Measurements from ENCODE around the gene APPBP2.

Gene APPBP2

GRCh38 chr17:60545465-60546191, 19.6 kb upstream of the APPBP2 start:
- no peak for TF ChIP-seq ZNF274 (IDR thresholded peaks at IDR 0.05; ENCODE audit: low read depth, low read length)
- no peak overlapping the region for H3K4me3 ChIP-seq (ENCODE audit: low read length)

GRCh38 chr17:60542071-60542470, 16.0 kb upstream of the APPBP2 start:
- no peak overlapping the region for H3K4me3 ChIP-seq (ENCODE audit: low read length)
- no peak for TF ChIP-seq ZNF274 (IDR thresholded peaks at IDR 0.05; ENCODE audit: low read depth, low read length)

- no peak for TF ChIP-seq ZNF274 (IDR thresholded peaks at IDR 0.05; ENCODE audit: low read depth, low read length)
Measured at GRCh38 chr17:60540460-60540859, 14.4 kb upstream of the APPBP2 start.

GRCh38 chr17:60539807-60540206, 13.8 kb upstream of the APPBP2 start:
- no peak overlapping the region for H3K4me3 ChIP-seq (ENCODE audit: low read length)
- TF ChIP-seq ZNF274 (IDR thresholded peaks at IDR 0.05; ENCODE audit: low read depth, low read length): no peak

More at GRCh38 chr17:60540460-60540859, 14.4 kb upstream of the APPBP2 start:
- no peak overlapping the region for H3K4me3 ChIP-seq (ENCODE audit: low read length)

GRCh38 chr17:60538726-60539125, 12.7 kb upstream of the APPBP2 start:
- no peak for TF ChIP-seq ZNF274 (IDR thresholded peaks at IDR 0.05; ENCODE audit: low read depth, low read length)

GRCh38 chr17:60535382-60536279, 9.6 kb upstream of the APPBP2 start:
- no peak overlapping the region for H3K4me3 ChIP-seq (ENCODE audit: low read length)
- TF ChIP-seq ZNF274 (IDR thresholded peaks at IDR 0.05; ENCODE audit: low read depth, low read length): no peak

More at GRCh38 chr17:60538726-60539125, 12.7 kb upstream of the APPBP2 start:
- H3K4me3 ChIP-seq (ENCODE audit: low read length): no peak overlapping the region

GRCh38 chr17:60534613-60535157, 8.6 kb upstream of the APPBP2 start:
- TF ChIP-seq ZNF274 (IDR thresholded peaks at IDR 0.05; ENCODE audit: low read depth, low read length): no peak
- no peak overlapping the region for H3K4me3 ChIP-seq (ENCODE audit: low read length)

GRCh38 chr17:60534010-60534555, 8.0 kb upstream of the APPBP2 start:
- no peak overlapping the region for H3K4me3 ChIP-seq (ENCODE audit: low read length)
- no peak for TF ChIP-seq ZNF274 (IDR thresholded peaks at IDR 0.05; ENCODE audit: low read depth, low read length)

GRCh38 chr17:60529806-60530205, 3.8 kb upstream of the APPBP2 start:
- no peak overlapping the region for H3K4me3 ChIP-seq (ENCODE audit: low read length)
- TF ChIP-seq ZNF274 (IDR thresholded peaks at IDR 0.05; ENCODE audit: low read depth, low read length): no peak

GRCh38 chr17:60528828-60529227, 2.8 kb upstream of the APPBP2 start:
- no peak overlapping the region for H3K4me3 ChIP-seq (ENCODE audit: low read length)
- TF ChIP-seq ZNF274 (IDR thresholded peaks at IDR 0.05; ENCODE audit: low read depth, low read length): no peak

GRCh38 chr17:60527701-60528100, 1.7 kb upstream of the APPBP2 start:
- TF ChIP-seq ZNF274 (IDR thresholded peaks at IDR 0.05; ENCODE audit: low read depth, low read length): no peak
- H3K4me3 ChIP-seq (ENCODE audit: low read length): no peak overlapping the region

GRCh38 chr17:60526726-60527125, 684 bp upstream of the APPBP2 start:
- H3K4me3 ChIP-seq (ENCODE audit: low read length): peak overlapping the region; percentile 99
- no peak for TF ChIP-seq ZNF274 (IDR thresholded peaks at IDR 0.05; ENCODE audit: low read depth, low read length)

GRCh38 chr17:60525328-60525684, 736 bp downstream of the APPBP2 start:
- no peak for TF ChIP-seq ZNF274 (IDR thresholded peaks at IDR 0.05; ENCODE audit: low read depth, low read length)

More at GRCh38 chr17:60525328-60525684, 736 bp downstream of the APPBP2 start:
- peak overlapping the region; percentile 99 for H3K4me3 ChIP-seq (ENCODE audit: low read length)
